Thyroid gland (tissue), 4 donors: ENCODE measurements around the gene CDH16. TPM values are rescaled to one million over a fixed set of nuclear protein-coding genes. Genes with fewer than 3 reads are reported as not detected.

Experiments
- DNase-seq, 2 donors: peaks; one replicate each; pipeline ENCODE4 v3.0.0-alpha.2; 2019
- H3K27ac ChIP-seq, 3 donors: fragments of 200-600 bp; sonication (generic); 1 replicate in 2 of 3; 2 replicates in 1 of 3; pipeline ENCODE4 v1.5.1; 2016 to 2019; ENCODE audit warnings: mild to moderate bottlenecking in 1 of 3, moderate library complexity in 1 of 3
- H3K27me3 ChIP-seq: fragments of 200-600 bp; sonication (generic); one replicate; pipeline ENCODE4 v1.5.1; 2019
- H3K36me3 ChIP-seq, 2 donors: fragments of 200-600 bp; sonication (generic); one replicate each; pipeline ENCODE4 v1.5.1; 2016 to 2019
- H3K4me1 ChIP-seq, 2 donors: fragments of 200-600 bp; sonication (generic); one replicate each; pipeline ENCODE4 v1.5.1; 2017 to 2019
- H3K4me3 ChIP-seq, 3 donors: fragments of 200-600 bp; sonication (generic); replicated peaks in 1 of 3; 1 replicate in 2 of 3; 2 replicates in 1 of 3; pipeline ENCODE4 v1.5.1; 2016; ENCODE audit warnings: mild to moderate bottlenecking in 1 of 3
- H3K9me3 ChIP-seq: fragments of 200-600 bp; sonication (generic); one replicate; pipeline ENCODE4 v1.5.1; 2017
- POLR2A ChIP-seq, 2 donors: fragments of 450-650 bp; IDR thresholded peaks; one replicate each; pipeline ENCODE4 v1.6.1; 2017; ENCODE audit warnings: antibody characterized with exemption in 2 of 2, mild to moderate bottlenecking in 2 of 2, moderate library complexity in 1 of 2
- WGBS, 2 donors: methylation state at CpG; one replicate each; pipeline ENCODE4 v1.1.5; 2017; 5-methylcytosine and 5-hydroxymethylcytosine counted together
- intact Hi-C: fragments of 100-400 bp; cut with DNase I; formaldehyde crosslinking; loops from one replicate; pipeline ENCODE4 v1.15.1; 2023
- total RNA-seq, 4 donors: library from RNA; depleted of rRNA; stranded (reverse); fragments of >200 nt; gene quantifications; one replicate each; pipeline ENCODE4 v1.2.3, GENCODE V29; 2016
- TF ChIP-seq, protein P1 (sequence below), 6 experiments: fragments of 200-600 bp in 3 of 6; fragments of 450-650 bp in 3 of 6; sonication (generic) in 3 of 6; IDR thresholded peaks; one replicate each; pipeline ENCODE4 v1.5.1; 2016 to 2019; ENCODE audit warnings: antibody characterized with exemption in 6 of 6, mild to moderate bottlenecking in 2 of 6, inconsistent platforms in 1 of 6, moderate library complexity in 1 of 6

CDH16 gene
- total RNA-seq, 4 donors from 2014 or later, result 43.1 to 166 (median 134) TPM

- DNase-seq, result peak; percentile 67 to 77
- peak overlapping the region; percentile 47 to 91 (median 88) for H3K27ac ChIP-seq
- H3K9me3 ChIP-seq, result no peaks in the 10 kb centered on the region
- no peaks in the 10 kb centered on the region for H3K27me3 ChIP-seq
- peak overlapping the region in 1 of 3 donors; percentile 25 for H3K4me3 ChIP-seq
- peaks cover 46 to 90% of the 10 kb centered on the region in 2 donors for H3K4me1 ChIP-seq
- H3K36me3 ChIP-seq, result no peaks in the 10 kb centered on the region
- 39 to 49% methylated on average over 3 of the region's 3 CpGs for WGBS, 2 donors
- intact Hi-C loops, result no loop called here
- TF ChIP-seq, protein P1, sequence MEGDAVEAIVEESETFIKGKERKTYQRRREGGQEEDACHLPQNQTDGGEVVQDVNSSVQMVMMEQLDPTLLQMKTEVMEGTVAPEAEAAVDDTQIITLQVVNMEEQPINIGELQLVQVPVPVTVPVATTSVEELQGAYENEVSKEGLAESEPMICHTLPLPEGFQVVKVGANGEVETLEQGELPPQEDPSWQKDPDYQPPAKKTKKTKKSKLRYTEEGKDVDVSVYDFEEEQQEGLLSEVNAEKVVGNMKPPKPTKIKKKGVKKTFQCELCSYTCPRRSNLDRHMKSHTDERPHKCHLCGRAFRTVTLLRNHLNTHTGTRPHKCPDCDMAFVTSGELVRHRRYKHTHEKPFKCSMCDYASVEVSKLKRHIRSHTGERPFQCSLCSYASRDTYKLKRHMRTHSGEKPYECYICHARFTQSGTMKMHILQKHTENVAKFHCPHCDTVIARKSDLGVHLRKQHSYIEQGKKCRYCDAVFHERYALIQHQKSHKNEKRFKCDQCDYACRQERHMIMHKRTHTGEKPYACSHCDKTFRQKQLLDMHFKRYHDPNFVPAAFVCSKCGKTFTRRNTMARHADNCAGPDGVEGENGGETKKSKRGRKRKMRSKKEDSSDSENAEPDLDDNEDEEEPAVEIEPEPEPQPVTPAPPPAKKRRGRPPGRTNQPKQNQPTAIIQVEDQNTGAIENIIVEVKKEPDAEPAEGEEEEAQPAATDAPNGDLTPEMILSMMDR (IDR thresholded peaks at IDR 0.05), result no peak
- TF ChIP-seq POLR2A (IDR thresholded peaks at IDR 0.05), result no peak
Observed at GRCh38 chr16:66923866-66924265, 5.2 kb upstream of the CDH16 start.

DNA sequence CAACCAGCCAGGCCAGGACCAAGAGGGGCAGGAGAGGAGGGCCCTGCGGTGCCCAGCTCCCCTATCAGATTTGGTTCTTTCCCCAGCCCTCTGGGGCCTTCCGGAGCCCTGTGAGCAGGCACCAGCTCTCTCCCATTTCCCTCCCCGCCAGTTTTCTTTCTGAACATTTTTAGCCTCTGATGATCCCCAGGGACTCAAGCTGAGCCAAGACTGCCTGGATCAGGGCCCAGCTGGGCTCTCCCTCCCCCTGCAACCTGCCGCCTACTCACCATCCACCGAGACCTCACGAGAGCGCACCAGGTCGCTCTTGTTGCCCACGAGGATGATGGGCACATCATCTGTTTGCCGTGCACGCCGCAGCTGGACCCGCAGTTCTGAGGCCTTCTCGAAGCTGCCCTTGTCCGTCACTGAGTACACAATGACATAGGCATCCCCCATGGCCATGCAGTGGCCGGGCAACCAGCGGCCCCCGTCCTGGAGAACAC, 4.6 kb upstream of the CDH16 start:
- WGBS, 2 donors, result 28 to 34% methylated on average over 16 to 18 of the region's 18 CpGs
- no peak overlapping the region for H3K4me3 ChIP-seq
- peaks cover 51 to 95% of the 10 kb centered on the region in 2 donors for H3K4me1 ChIP-seq
- intact Hi-C loops, result no loop called here
- peak overlapping the region; percentile 88 to 93 (median 91) for H3K27ac ChIP-seq
- TF ChIP-seq POLR2A (IDR thresholded peaks at IDR 0.05), result peak in 1 of 2 donors; percentile 25
- TF ChIP-seq, protein P1 (IDR thresholded peaks at IDR 0.05), result no peak
- H3K27me3 ChIP-seq, result no peaks in the 10 kb centered on the region
- no peaks in the 10 kb centered on the region for H3K36me3 ChIP-seq
- peak; percentile 92 to 93 for DNase-seq
- H3K9me3 ChIP-seq, result no peaks in the 10 kb centered on the region

DNA sequence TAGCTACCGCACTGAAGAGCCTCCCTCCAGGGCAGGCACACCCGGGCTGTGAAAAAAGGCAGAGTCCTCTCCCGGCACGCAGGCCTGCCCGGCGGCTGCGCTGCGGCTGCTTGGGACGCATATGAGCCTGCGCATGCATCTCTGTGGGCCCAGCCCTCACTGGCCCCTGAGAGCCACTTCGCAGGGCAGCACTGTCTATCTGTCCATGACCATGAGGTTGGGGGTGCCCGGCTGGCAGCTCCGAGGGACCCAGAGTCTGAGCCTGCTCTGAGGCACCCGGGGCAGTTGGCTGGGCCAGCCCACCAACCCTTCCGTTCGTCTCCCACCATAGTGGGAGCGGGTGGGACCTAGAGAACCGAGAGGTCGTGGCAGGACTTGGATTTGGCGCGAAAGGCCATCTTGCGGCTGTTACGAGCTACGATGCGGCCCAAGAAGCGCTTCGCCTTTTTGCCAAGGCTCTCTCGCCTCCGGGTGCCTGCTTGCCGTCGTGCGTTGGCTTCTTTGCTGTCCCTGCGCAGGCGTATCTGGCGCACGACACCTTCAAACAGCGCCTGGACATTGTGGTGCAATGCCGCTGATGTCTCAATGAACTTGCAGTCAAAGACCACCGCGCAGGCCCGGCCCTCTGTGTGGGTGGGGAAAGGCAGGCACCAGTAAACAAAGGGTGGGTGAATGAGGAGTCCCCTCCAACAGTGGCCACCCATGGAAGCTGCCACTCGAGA, 3.2 kb upstream of the CDH16 start:
- TF ChIP-seq, protein P1 (IDR thresholded peaks at IDR 0.05), result no peak
- no peak for TF ChIP-seq POLR2A (IDR thresholded peaks at IDR 0.05)
- H3K4me3 ChIP-seq, result no peak overlapping the region
- intact Hi-C loops, result no loop called here
- H3K27ac ChIP-seq, result peak overlapping the region; percentile 67 to 91 (median 88)
- peaks cover 58 to 91% of the 10 kb centered on the region in 2 donors for H3K4me1 ChIP-seq
- no peaks in the 10 kb centered on the region for H3K27me3 ChIP-seq
- no peak for DNase-seq
- H3K9me3 ChIP-seq, result no peaks in the 10 kb centered on the region
- 83 to 87% methylated on average over 28 to 36 of the region's 42 CpGs for WGBS, 2 donors
- H3K36me3 ChIP-seq, result no peaks in the 10 kb centered on the region

- TF ChIP-seq, protein P1 (IDR thresholded peaks at IDR 0.05), result no peak
- no peak for TF ChIP-seq POLR2A (IDR thresholded peaks at IDR 0.05)
- Histone ChIP-seq H3K27ac (peak overlapping the region; percentile 67 to 91 (median 88)), H3K36me3 (no peaks in the 10 kb centered on the region), H3K4me1 (peaks cover 58 to 83% of the 10 kb centered on the region in 2 donors), H3K9me3 (no peaks in the 10 kb centered on the region), H3K4me3 (no peak overlapping the region), H3K27me3 (no peaks in the 10 kb centered on the region)
- WGBS, 2 donors, result 73 to 76% methylated on average over 8 to 9 of the region's 9 CpGs
- intact Hi-C loops, result no loop called here
- DNase-seq, result peak; percentile 31 to 41
Observed at GRCh38 chr16:66920924-66921680, 2.4 kb upstream of the CDH16 start.

- peak overlapping the region; percentile 91 to 97 (median 97) for H3K27ac ChIP-seq
- intact Hi-C loops, result no loop called here
- no CpG with 5 or more reads among the region's 2 CpGs for WGBS, 2 donors
- DNase-seq, result no peak
- H3K9me3 ChIP-seq, result no peaks in the 10 kb centered on the region
- H3K27me3 ChIP-seq, result no peaks in the 10 kb centered on the region
- TF ChIP-seq POLR2A (IDR thresholded peaks at IDR 0.05), result no peak
- TF ChIP-seq, protein P1 (IDR thresholded peaks at IDR 0.05), result no peak
- no peaks in the 10 kb centered on the region for H3K36me3 ChIP-seq
- H3K4me1 ChIP-seq, result peaks cover 53 to 74% of the 10 kb centered on the region in 2 donors
- H3K4me3 ChIP-seq, result no peak overlapping the region
Observed at GRCh38 chr16:66920299-66920590, 1.6 kb upstream of the CDH16 start.
